Suprapubic skin (tissue), 4 donors: Measurements from ENCODE around the gene HOXB9.

Experiments
- EP300 ChIP-seq: sonication (generic); formaldehyde crosslinking; IDR thresholded peaks from one replicate; pipeline ENCODE4 v1.6.1; 2017; ENCODE audit warnings: antibody characterized with exemption
- POLR2A ChIP-seq, 2 donors: fragments of 450-650 bp; IDR thresholded peaks; one replicate each; pipeline ENCODE4 v1.6.1; 2017; ENCODE audit warnings: antibody characterized with exemption in 2 of 2, mild to moderate bottlenecking in 2 of 2, moderate library complexity in 2 of 2
- POLR2AphosphoS5 ChIP-seq, 3 donors: sonication (generic); formaldehyde crosslinking; IDR thresholded peaks; one replicate each; pipeline ENCODE4 v1.6.1; 2017; ENCODE audit warnings: antibody characterized with exemption in 3 of 3
- TF ChIP-seq, protein P1 (sequence below), 2 donors: fragments of 200-600 bp in 1 of 2; fragments of 450-650 bp in 1 of 2; sonication (generic) in 1 of 2; IDR thresholded peaks; one replicate each; pipeline ENCODE4 v1.5.1; 2016 to 2019; ENCODE audit warnings: antibody characterized with exemption in 2 of 2, mild to moderate bottlenecking in 1 of 2, moderate library complexity in 1 of 2

DNA sequence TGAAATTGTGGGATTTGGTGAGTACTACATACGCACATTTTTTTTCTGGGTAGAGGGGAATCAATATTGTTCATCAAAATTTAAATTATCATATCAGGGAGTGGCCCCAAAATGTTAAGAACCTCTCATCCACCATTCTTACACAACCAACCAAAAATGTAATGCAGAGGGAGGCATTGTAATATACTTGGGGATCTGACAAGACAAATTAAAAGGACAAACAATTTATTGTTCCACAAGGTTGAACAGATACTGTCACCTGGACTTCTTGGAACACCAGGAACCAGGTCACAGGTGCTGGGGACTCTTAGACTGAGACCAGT is 14.7 kb upstream of the HOXB9 start:
- TF ChIP-seq EP300 (no peak), POLR2AphosphoS5 (IDR thresholded peaks at IDR 0.05) (no peak), POLR2A (IDR thresholded peaks at IDR 0.05) (no peak)
- TF ChIP-seq, protein P1, sequence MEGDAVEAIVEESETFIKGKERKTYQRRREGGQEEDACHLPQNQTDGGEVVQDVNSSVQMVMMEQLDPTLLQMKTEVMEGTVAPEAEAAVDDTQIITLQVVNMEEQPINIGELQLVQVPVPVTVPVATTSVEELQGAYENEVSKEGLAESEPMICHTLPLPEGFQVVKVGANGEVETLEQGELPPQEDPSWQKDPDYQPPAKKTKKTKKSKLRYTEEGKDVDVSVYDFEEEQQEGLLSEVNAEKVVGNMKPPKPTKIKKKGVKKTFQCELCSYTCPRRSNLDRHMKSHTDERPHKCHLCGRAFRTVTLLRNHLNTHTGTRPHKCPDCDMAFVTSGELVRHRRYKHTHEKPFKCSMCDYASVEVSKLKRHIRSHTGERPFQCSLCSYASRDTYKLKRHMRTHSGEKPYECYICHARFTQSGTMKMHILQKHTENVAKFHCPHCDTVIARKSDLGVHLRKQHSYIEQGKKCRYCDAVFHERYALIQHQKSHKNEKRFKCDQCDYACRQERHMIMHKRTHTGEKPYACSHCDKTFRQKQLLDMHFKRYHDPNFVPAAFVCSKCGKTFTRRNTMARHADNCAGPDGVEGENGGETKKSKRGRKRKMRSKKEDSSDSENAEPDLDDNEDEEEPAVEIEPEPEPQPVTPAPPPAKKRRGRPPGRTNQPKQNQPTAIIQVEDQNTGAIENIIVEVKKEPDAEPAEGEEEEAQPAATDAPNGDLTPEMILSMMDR (IDR thresholded peaks at IDR 0.05) = no peak
